Activated T-helper 1 cell treated with Interleukin-2 at 50 U/mL for 16 hours (primary cell): ENCODE measurements around the gene KLRC4.
"Not testable (repeated sequence)": the region's sequence is repeated elsewhere in the genome, so short reads cannot be mapped to it uniquely, and the experiment has no call there.

ENCODE experiments used
- DNase-seq: peaks from one replicate; pipeline ENCODE4 v3.0.0-alpha.2; 2020; ENCODE audit warnings: low read depth

The KLRC4 gene

DNA sequence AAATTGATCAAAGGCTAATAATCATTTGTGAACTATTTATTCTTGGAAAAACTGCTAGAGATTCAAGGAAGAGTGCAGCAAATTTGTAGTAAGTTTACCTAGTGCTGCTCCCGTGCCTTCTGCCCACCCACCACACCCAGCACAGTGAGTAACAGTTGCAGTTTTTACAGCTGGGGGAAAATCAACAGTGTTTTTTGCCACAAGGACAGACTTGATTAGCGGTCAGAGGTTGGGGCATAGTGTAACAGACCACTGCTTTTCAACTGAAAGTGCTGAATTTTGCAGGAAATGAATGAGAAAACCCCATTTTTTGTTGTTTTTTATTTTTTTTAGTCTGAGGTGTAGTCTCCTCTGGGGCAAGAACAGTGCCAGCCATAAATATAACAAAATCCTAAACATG is 12.3 kb downstream of the KLRC4 start:
- DNase-seq: no peak

DNA sequence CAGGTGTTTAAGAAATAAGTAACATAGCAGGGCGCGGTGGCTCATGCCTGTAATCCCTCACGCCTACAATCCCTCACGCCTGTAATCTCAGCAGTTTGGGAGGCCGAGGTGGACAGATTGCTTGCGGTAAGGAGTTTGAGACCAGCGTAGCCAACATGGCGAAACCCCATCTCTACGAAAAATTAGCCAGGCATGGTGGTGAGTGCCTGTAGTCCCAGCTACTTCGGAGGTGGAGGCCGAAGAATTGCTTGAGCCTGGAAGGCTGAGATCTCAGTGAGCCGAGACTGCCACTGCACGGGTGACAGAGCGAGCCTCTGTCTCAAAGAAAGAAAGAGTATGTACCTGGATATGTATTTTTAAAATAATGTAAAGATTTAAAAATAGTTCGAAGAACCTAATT is 13.4 kb downstream of the KLRC4 start:
- DNase-seq: not testable (repeated sequence)

DNA sequence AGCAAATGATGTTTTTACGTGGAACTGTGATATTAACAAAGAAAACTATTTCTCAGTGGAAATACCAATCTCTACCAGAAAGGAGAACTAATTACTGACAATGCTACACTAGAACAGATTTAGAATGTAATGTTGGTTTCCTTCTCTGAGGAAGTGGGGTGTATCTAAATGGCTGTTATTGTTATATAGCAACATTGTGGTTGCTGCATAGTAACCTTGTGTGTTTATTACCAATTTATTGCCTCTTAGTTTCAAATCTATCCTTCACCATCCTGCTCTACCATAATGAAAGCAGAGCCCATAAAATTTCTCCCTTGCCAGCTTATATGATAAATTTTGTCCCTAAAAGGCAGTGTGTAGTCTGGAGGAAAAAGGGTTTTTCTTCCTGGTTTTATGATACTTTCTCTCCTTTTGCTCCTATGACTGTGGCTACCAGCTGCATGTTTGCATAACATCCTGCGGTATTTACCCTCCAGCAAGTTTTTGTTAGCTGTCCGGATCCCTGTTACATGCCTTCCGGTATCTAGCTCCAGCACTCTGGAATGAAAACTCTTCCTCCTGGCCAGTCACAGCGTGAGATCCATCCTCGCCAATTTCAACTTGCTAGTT is 14.1 kb downstream of the KLRC4 start:
- DNase-seq: no peak

- not testable (repeated sequence) for DNase-seq
Measured at GRCh38 chr12:10394531-10395152, 14.9 kb downstream of the KLRC4 start.

GRCh38 chr12:10393291-10393690 is 16.3 kb downstream of the KLRC4 start:
- no peak for DNase-seq

DNA sequence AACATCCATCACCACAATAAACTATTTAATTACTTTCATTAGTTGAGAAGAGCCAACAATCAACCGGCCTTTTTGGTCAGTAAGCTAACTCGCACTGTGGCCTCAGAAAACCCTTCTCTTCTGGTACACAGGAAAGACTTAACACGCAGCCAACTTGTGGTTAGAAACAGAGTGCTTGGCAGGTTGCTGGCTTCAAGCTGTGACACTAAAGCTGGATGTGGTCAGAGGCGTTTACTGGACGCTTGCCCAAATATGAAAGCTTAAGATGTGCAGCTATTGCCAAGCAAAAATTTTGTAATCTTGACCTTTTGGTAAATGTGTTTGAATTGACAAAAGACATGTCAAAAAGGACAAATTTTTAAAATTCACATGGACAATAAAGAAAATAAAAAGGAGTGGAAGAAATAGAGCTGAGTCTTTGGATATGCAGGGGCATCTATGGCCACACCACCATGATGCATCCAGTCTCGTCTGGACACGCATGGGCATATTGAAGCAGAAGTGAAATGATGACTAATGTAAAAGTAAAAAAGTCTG is 17.1 kb downstream of the KLRC4 start:
- DNase-seq: no peak

- not testable (repeated sequence) for DNase-seq
Measured at GRCh38 chr12:10390991-10391390, 18.6 kb downstream of the KLRC4 start.

- DNase-seq: no peak
Measured at GRCh38 chr12:10389904-10390303, 19.7 kb downstream of the KLRC4 start, which contains the start of gene KLRK1. Gene KLRK1 (minus strand): TSS chr12:10390041. CDS start chr12:10388810, 1,231 bp downstream.

- DNase-seq: no peak
Measured at GRCh38 chr12:10388624-10389413, 20.7 kb downstream of the KLRC4 start.

DNA sequence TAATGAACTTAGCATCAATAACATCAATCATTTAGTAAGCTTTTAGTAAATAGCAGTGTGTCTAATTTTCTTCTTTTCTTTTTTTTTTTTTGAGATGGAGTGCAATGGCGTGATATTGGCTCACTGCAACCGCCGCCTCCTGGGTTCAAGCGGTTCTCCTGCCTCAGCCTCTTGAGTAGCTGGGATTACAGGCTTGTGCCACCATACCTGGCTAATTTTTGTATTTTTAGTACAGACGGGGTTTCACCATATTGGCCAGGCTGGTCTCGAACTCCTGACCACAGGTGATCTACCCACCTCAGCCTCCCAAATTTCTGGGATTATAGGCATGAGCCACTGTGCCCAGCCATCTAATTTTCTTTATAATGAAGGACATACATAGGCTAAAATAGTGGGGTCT is 22.1 kb downstream of the KLRC4 start:
- DNase-seq: not testable (repeated sequence)

DNA sequence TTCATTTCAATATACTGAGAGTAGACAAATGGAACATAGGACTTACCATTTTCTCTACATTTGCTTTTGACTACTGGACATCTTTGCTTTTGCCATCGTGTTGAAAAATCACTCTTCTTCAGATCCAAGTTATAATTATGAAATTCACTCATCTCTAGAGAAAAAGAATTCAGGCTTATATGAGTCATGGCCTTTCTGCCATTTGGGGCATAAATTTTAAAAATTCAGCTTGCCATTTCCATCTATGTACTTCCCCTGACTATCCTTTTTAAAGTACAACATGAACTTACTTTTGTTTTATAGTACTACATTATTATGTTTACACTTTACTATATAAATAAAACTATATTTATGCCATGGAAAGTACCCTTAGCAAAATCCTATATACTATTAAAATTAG is 22.7 kb downstream of the KLRC4 start:
- DNase-seq: no peak

- no peak for DNase-seq
Measured at GRCh38 chr12:10385166-10385613, 24.4 kb downstream of the KLRC4 start.

GRCh38 chr12:10384191-10384590 is 25.4 kb downstream of the KLRC4 start:
- DNase-seq: no peak

GRCh38 chr12:10381928-10382628 is 27.5 kb downstream of the KLRC4 start:
- DNase-seq: no peak

DNA sequence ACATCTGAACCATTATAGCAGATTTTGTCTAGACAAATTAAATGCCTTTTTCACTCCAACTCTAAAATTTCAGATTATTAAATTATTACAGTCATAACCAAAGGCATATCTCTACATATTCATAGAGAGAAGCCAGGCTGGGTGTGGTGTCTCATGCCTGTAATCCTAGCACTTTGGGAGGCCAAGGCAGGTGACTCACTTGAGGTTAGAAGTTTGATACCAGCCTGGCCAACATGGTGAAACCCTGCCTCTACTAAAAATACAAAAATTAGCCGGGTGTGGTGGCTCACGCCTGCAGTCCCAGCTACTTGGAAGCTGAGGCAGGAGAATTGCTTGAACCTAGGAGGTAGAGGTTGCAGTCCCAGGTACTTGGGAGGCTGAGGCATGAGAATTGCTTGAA is 30.8 kb downstream of the KLRC4 start:
- not testable (repeated sequence) for DNase-seq

- DNase-seq: no peak
Measured at GRCh38 chr12:10374624-10375018, 34.9 kb downstream of the KLRC4 start.

DNA sequence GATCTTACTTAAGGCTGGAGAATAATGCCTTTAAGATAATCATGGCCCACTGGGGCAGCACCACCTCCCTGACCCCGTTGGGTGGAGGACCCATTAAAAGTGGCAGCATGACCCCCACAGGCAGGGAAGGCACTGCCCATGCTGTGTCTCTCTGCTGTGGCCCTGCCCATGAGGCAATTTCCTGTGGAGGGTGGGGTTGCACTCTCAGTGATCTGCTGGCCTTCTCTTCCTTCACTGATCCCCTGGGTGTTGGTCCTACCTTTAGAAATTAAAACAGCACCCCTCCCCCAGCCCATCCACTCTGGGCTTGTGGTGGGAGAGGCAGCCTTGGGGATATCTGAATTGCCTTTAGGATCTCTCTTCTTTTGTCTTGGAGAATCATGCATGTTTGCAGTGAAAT is 37.0 kb downstream of the KLRC4 start:
- DNase-seq: no peak

DNA sequence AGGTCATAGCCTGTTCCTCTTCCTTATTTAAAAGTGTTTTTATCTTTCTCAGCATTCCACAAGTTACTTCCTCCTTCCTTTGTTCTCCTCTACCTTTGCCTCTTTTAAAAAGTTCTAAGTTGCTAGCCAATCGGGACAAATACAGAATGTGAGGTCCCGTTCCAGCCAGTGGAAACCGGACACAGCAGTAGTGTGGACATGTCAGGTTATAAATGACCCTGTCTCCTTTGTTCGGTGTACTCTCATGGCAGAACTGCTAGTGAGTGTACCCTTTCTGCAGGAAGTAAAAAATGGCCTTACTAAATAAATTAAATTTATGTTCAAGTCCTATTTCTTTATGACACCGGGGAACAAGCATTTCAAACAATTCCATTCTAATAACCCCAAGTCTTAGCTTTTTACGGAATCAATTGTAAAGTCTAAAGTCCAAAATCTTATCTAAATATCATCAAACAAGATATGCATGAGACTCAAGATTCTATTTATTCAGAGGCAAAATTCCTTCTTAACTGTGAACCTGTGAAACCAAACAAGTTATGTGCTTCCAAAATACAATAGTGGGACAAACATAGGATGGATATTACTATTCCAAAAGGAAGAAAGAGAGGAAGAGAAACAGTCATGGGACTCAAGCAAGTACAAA is 37.5 kb downstream of the KLRC4 start:
- DNase-seq: not testable (repeated sequence)

DNA sequence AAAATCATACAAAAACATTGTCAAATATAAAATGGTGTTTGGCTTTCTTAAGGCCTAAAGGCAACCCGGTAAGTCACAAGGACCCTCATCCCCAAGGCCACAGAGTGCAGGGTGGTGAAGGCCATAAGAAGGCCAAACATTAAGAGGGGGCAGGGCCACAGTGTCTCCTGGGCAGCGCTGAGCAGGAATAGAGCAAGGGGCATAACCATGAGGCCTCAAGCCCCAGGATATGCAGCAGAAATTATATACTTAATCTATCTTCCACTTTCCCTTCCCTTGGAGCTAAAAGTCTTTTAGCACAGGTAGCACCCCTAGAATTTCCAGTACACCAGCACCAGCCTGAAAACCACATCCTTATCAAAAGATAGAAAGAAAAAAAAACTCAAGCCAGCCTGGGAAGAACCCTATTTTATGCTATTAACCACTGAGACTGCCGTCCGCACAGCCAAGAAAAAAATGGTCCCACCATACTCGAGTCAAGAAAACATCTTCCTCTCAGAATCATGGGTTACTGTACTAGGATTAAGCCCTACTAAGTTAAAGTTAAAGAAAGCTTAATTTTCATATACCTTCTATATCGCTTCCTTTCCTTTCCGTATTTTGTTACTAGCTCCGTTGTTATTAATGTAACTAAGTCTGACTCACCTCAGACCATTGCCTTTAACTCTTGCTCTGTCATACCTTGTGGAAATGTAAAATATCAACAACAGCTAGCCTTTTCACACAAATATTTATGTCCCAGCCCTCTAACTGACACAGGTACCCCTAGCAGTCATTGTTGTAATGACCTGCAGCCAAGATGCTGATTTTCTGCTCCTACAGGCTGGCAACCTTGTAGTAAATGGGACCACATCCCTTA is 39.8 kb downstream of the KLRC4 start:
- DNase-seq: no peak
